Fibroblast of villous mesenchyme (primary cell): ENCODE results near the gene NDST1. TPM values are rescaled to one million over a fixed set of nuclear protein-coding genes. Genes with fewer than 3 reads are reported as not detected.

ENCODE experiments used
- DNase-seq: peaks from one replicate; pipeline ENCODE4 v3.0.0-alpha.2; 2010; ENCODE audit warnings: low read depth
- H3K4me3 ChIP-seq: 2 replicates; pipeline ENCODE4 v1.5.1; 2011; ENCODE audit warnings: low read depth, mild to moderate bottlenecking, low read length
- total RNA-seq: library from RNA; depleted of rRNA; stranded (reverse); fragments of >200 nt; gene quantifications from 2 replicates; pipeline ENCODE4 v1.2.3, GENCODE V29; 2012
- TF ChIP-seq, protein P1 (sequence below): IDR thresholded peaks from 2 replicates; pipeline ENCODE4 v1.5.1; 2012; ENCODE audit warnings: low read depth, mild to moderate bottlenecking, low read length; ENCODE audit not compliant: insufficient read depth

NDST1 gene
- total RNA-seq, 1 donor: 87.2 TPM

DNA sequence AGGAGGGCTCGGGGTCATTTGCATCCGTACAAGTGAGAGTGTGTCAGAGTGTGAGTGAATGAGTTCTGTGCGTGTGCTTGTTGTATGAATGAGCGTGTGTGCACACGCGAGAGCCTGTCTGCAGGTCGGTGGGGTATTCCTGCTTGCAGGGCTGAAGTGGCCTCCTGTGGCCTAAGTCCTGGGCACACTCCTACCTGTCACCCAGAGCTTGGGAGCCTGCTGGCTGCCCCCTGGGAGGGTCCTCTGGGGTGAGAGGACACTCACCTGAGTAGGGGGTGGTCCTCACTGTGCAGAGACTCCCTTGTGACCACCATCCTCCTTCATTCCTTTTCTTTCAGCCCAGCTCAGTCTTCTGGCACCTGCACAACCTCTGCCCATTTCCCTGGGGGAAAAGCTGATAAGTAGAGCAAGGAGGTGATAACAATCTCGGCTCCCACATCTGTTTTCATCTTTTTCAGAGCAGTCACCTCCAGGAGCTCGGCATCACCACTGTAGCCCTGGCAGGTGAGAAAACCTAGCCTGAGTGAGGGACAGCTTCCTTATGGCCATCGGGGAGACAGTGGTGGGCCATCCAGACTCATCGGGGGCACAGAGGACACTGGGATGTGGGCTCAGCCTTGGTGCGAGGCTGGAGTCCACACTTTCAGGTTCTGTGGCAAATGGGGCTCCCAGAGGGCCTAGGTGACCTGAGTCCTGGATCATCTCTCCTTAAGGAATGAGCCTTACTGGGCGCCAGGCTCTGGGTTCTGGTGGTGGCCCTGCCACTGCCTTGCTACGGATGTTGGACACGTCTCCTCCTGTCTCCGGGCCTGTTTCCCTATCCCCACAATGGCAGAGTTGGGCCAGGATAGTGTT, 93.8 kb downstream of the NDST1 start:
- no peak overlapping the region for H3K4me3 ChIP-seq
- no peak for DNase-seq
- TF ChIP-seq, protein P1, sequence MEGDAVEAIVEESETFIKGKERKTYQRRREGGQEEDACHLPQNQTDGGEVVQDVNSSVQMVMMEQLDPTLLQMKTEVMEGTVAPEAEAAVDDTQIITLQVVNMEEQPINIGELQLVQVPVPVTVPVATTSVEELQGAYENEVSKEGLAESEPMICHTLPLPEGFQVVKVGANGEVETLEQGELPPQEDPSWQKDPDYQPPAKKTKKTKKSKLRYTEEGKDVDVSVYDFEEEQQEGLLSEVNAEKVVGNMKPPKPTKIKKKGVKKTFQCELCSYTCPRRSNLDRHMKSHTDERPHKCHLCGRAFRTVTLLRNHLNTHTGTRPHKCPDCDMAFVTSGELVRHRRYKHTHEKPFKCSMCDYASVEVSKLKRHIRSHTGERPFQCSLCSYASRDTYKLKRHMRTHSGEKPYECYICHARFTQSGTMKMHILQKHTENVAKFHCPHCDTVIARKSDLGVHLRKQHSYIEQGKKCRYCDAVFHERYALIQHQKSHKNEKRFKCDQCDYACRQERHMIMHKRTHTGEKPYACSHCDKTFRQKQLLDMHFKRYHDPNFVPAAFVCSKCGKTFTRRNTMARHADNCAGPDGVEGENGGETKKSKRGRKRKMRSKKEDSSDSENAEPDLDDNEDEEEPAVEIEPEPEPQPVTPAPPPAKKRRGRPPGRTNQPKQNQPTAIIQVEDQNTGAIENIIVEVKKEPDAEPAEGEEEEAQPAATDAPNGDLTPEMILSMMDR: no peak

DNA sequence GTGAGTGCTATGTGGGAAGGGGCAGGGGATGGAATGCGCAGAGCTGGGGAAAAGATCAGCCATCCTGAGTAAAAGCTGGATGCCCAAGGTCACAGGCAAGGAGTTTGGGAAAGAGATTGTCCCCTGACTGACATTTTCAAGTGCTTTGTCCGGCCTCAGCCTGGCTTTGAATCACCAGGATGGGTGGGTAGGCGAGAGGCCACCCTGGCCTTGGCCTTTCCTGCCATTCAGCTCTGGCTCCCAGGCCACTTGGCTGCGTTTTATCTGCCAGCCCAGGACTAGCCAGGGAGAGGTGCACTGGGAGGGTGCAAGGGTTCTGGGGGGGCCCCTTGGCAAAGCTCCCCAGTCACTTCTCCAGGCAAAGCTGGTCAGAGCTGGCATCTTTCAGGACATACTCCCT, 95.1 kb downstream of the NDST1 start:
- DNase-seq: no peak
- H3K4me3 ChIP-seq: no peak overlapping the region
- TF ChIP-seq, protein P1: no peak

DNA sequence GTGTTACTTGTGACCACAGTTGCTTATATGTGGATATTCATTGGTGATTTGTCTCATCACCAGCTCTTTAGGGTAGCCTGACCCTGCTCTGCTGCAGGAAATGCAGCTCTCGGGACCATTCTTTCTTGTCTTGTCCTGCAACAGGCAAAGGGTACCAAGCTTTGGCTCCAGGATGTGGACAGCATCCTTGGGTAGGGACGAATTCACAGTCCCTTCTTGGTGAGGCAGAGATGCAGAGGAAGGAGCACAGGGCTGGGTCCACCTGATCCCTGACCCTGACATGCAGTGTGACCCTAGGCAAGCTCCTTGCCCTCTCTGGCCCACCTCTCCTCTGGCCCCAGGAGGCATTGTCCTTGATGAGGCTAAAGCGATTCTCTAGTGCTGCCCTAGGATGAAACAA, 95.6 kb downstream of the NDST1 start:
- no peak overlapping the region for H3K4me3 ChIP-seq
- TF ChIP-seq, protein P1: no peak
- no peak for DNase-seq

DNA sequence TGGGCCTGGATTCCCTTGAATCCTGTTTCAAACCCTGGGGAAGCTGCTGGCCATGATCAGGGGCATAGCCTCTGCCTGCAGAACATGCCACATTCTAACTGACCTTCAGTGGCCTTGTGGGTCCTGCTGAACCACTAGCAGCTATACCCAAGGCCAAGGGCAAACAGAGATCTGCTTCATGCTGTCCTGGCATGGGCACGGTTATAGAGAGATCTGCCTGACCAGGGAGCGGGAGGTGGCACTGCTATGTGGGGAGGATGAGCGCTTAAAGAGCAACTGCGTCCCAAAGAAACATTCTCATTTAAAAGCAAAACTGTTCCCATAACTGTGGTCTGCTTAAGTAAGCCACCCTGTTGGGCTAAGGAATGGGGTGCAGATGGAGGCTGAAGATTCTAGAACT, 96.1 kb downstream of the NDST1 start:
- DNase-seq: no peak
- no peak overlapping the region for H3K4me3 ChIP-seq
- TF ChIP-seq, protein P1: no peak

DNA sequence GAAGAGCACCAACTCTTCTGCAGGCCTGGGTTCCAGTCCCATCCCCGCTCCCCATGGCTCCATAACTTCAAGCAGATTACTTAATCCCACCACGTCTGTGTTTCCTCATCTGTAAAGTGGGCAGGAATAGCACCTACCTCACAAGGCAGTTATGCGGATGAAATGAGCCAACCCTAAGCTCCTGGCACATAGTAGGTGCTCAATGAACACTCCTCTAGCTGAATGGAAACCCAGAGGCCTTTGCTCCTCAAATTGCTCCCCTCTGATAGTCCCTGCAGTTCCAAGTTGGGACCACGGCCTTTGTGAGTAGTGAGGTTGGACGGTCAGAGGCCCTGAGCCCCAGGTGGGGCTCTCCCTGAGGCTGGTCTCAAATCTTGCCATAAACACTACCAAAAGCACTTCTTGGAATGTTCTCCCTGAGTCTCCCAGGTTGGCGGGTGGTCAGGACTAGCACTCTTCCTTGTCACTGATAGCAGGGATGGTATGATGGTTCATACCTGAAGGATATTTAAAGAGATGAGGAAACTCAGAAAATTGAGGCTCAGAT, 97.0 kb downstream of the NDST1 start:
- H3K4me3 ChIP-seq: no peak overlapping the region
- no peak for DNase-seq
- TF ChIP-seq, protein P1: no peak

DNA sequence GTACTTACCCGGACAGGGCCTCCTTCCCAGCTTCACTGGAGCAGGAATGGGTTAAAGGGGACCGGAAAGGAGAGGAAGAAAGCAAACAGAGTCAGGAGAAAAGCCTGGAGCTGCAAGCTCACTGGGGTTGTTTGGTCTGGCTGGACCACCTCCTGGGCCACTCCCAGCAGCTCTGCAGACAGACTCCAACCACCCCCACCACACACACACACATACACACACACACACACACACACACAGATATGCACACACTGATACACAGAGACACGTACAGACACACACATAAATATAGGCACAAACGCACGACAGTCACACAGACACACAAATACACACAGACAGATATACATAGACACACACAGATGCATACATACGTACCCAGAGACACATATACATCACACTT, 97.6 kb downstream of the NDST1 start:
- TF ChIP-seq, protein P1: no peak
- no peak for DNase-seq
- no peak overlapping the region for H3K4me3 ChIP-seq
